GM19395 (cell line): Measurements from ENCODE around the gene R3HDM2.
"Not testable (repeated sequence)": the region's sequence is repeated elsewhere in the genome, so short reads cannot be mapped to it uniquely, and the experiment has no call there.

Experiments used
- ATAC-seq: cut with Tn5 transposase; IDR thresholded peaks from one replicate; pipeline ENCODE4 v1.9.1; 2021; ENCODE audit warnings: mild to moderate bottlenecking, moderate library complexity; ENCODE audit not compliant: unreplicated experiment

Gene R3HDM2

DNA sequence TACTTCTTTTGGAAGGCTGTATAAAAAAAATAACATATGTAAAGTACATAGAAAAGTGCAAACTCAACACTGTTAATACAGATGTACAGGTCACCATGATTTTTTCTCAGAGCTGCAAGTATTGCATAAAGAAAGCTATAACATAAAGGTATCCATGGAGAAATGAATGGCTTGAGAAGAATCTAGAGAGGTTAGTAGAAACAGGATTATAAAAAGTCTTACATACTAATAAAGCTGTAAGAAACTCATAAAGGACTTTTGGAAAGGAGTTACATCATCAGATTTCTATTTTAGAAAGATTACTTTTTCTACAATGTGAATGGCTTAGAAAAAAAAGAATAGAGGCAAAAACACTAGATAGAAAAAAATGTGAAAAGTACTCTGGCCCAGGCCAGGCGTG is 46.4 kb downstream of the R3HDM2 start:
- no peak for ATAC-seq

DNA sequence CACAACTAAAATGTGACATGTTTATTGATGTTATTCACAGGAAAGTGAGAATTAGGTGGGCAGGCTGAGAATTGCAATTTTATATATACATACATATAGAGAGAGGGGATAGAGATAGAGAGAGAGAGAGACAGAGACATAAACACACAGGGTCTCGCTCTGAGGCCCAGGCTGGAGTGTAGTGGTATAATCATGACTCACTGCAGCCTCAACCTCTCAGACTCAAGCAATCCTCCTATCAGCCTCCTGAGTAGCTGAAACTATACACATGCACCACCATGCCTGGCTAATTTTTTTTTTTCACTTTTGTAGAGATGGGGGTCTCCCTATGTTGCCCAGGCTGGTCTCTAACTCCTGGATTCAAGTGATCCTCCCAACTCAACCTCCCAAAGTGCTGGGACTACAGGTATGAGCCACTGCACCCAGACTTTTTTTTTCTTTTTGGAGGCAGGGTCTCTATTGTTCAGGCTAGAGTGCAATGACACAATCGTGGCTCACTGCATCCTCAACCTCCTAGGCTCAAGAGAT is 49.1 kb downstream of the R3HDM2 start:
- ATAC-seq, result no peak

DNA sequence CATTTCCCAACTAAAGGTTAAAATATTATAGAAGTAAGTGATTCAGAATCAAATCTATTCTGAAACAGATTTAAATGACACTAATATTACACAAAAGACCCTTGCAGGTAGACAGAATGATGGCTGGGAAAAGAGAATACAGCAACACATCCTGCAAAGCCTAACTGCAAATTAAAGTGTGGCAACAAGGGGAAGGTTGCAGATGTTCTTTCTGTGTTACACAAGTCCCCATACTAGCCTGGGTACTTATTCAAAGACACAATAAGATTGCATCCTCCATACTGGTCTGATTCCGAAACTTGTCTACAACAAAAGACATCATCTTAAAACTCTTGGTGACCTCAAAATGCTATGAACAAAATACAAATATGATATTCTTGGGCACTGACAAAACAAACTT is 50.5 kb downstream of the R3HDM2 start:
- ATAC-seq, result no peak

DNA sequence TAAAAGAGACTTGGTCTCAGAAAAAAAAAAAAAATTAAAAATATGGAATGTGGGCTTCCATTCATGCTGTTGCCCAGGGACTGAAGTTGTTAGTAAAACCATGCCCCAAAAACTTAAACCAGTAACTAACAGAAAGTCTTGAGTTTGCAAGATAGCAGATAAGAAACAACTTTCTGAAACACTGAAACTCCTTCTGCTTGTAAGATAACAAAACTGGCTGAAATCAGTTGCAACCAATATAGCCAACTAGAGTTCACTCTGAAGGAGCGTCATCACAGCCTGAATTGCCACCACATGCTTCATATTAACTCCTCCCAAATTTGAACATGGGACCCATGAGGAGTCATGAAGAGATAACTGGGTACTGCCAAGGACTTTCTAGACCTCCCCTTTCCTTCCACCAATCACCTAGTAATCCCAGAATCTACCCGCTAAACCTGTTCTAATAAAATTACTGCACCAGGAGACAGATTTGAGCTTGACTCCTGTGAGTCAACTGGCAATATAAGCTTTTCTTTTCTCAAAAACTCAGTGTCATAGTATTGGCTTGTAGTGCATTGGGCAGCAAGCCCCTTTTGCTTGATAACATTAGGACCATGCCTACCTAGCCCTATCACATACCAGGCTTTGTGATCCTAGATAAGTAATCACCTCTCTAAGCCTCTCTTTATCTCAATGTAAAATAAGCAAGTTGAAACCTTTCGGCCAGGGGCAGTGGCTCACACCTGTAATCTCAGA is 53.6 kb downstream of the R3HDM2 start:
- no peak for ATAC-seq

DNA sequence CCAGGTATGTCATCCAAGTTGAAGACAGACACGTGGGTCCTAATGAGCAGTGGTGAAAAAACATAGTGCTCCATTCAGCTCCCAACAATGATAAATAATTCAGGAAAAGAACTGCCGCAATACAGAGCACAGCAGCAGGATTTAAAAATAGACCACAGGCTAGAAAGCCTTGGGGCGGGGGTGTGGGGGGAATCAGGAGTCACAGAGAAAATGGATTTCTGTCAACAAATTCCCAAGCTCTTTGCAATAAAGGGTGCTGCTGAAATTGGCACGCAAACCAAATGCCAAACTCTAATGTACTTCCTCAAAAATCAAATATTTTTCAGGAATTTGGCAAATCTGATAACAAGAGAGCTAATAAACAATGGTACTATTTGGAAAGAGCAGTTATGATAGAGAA is 58.6 kb downstream of the R3HDM2 start:
- no peak for ATAC-seq

DNA sequence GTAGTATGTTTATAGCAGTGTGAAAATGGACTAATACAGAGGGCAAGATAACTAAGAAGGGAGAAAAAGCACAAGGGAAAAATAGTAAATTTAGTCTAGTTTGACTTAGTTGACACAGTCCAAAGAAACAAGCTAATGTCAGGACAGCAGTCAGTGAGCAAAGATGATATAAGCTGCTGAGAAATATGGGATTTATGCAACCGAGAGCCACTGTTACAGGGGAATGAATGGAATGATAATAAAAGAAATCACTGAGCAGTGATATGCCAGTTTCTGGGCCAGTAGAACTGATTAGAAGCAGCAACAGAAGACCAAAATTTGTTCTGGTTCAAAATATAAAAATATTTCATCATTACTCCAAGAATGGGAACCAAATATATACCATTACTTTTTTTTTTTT is 60.1 kb downstream of the R3HDM2 start:
- ATAC-seq, result no peak

DNA sequence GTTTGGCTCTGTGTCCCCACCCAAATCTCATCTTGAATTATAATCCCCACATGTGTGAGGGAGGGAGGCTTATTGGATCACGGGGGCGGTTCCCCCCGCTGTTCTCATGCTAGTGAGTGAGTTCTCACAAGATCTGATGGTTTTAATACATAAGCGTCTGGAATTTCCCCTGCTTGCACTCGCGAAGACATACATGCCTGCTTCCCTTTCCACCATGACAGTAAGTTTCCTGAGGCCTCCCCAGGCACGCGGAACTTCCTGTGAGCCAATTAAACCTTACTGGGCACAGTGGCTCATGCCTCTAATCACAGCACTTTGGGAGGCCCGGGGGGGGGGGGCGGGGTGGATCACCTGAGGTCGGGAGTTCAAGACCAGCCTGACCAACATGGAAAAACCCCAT is 60.8 kb downstream of the R3HDM2 start:
- ATAC-seq, result no peak

DNA sequence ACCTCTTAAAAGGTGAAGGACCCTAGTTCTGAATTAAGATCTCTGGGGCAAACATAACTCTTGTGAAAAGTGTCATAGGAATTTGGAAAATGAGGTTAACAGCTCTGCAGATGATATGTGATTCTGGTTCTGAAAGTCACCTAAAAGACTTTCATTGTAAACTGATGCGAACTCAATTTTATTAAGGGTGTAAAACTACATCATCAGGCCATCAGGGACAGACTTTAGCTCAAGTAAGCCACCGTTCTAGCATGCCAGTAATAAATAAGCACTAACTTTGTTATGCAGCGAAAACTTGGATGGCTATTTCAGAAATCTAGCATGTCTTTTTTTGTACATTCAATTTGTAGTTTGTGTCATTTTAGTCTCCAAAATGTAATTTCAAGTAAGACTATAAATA is 61.6 kb downstream of the R3HDM2 start:
- ATAC-seq, result no peak

DNA sequence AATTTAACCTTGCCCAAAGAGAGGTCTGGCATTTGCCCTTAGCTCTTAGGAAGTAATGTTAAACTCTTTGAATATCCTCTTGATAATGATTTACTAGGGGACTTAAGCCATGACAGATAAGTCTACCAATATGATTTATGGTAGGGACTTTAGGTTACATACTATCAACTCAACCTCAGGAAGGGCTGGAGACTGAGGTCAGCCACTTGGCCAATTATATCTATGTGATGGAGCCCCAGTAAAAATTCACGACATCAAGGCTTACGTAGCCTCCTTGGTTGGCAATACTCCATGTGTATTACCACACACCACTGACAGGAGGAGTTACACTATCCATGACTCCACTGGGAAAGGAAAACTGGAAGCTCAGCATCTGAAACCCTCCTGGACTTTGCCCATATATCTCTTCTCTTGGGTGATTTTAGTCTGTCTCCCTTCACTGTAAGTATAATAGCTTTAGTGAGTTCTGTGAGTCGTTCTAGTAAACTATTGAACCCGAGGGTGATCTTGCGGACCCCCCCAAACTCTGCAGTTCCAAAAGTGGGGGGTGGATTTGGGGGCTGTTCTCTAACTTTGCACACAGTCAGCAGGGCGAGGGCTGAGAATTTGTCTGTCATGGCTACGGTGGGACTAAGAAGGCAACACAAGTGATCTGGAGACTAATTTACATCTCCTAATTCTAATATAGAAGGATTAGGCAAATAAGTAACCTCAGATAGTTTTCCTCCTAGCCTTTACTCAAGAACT is 62.3 kb downstream of the R3HDM2 start:
- ATAC-seq, result no peak

DNA sequence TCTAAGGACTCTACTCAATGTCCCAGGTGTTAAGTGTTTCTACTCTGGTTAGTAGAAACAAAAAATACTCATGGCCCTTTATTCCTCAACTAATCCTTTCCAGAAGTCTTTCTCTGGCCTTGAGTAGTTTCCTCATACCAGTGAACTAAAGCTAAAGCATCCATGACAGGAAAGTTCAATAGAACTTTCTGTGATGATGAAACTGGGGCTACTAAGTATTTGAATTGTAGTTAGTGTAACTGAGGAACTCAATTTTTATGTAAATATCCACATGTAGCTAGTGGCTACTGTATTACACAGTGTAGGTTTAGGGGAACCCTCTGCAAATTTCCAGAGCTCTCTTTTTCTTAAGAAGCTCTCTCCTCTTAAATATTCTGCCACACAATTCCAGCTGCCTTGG is 63.7 kb downstream of the R3HDM2 start:
- ATAC-seq, result no peak

DNA sequence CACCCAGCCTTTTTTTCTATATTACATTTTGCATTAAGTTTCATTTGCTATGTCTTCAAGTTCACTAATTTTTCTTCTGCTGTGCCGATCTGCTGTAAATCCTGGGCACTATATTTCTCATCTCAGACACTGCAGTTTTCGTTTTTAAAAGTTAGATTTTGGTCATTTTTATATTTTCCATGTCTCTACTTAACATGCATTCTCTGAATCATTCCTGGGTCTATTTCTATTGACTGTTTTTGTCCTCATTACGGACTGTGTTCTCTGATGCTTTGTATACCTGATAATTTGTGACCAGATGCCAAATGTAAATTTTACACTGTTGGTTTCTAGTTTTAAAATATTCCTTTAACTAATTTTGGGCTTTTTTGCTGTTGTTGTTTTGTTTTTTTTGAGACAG is 64.5 kb downstream of the R3HDM2 start:
- ATAC-seq, result no peak

DNA sequence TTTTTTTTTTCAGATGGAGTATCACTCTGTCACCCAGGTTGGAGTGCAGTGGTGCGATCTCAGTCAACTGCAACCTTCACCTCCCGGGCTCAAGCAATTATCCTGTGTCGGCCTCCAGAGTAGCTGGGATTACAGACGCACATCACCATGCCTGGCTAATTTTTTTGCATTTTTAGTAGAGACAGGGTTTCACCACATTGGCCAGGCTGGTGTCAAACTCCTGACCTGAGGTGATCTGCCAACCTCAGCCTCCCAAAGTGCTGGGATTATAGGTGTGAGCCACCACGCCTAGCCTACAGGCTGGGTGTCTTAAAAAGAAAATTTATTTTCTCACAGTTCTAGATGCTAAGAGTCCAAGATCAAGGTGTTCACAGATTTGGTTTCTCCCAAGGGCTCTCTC is 66.7 kb downstream of the R3HDM2 start:
- not testable (repeated sequence) for ATAC-seq

DNA sequence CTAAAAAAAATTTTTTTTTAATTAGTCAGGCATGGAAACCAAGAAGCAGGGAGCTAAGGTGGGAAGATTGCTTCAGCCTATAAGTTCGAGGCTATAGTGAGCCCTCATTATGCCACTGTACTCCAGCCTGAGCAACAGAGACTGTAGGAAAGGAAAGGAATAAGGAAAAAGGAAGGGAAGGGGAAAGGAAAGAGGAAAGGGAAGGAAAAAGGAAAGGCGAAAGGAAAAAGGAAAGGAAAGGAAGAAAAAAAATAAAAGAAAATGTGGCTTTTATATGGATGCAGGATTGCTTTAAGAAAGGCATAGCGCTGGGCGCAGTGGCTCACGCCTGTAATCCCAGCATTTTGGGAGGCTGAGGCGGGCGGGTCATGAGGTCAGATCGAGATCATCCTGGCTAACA is 70.4 kb downstream of the R3HDM2 start:
- ATAC-seq, result no peak

DNA sequence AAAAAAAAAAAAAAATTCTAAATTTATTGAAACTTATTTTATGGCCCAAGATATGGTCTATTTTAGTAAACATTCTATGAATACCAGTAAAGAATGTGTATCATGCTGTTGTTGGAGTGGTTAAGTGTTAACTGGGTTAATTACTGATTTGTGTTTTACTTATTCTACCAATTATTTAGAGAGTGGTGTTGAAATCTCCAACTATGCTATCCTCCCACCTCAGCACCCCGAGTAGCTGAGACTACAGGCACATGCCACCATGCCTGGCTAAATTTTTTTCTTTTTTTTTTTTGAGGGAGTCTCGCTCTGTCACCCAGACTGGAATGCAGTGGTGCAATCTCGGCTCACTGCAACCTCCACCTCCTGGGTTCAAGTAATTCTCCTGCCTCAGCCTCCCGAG is 72.2 kb downstream of the R3HDM2 start:
- ATAC-seq, result no peak

DNA sequence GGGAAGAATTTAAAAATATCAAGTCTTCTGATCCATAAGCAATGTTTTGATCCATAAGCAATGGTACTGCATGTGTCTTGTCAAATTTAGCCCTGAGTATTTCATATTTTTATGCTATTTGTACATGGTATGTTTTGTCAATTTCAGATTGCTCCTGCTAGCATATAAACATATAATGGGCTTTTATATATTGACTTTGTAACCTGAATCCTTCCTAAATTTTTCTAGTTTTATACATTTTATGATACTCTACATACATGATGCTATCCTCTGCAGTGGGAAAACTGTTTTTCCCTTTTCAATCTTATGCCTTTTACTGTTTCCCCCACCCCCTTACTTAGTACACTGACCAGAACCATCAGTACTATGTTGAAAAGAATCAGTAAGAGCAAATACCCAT is 75.1 kb downstream of the R3HDM2 start:
- ATAC-seq, result no peak

DNA sequence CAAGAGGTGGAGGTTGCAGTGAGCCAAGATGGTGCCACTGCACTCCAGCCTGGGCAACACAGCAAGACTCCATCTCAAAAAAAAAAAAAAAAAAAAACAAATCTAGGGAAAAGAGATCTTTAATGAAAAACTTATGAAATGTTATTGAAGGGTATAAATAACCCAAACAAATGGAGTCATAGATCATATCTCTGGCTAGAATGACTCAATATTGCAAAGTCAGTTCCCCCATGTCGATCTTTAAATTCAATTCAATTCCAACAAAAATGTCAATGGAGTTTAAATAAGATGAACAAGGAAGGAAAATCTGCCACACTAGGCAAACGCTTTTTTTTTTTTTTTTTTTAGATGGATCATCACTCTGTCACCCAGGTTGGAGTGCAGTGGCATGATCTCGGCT is 78.7 kb downstream of the R3HDM2 start:
- ATAC-seq, result no peak

DNA sequence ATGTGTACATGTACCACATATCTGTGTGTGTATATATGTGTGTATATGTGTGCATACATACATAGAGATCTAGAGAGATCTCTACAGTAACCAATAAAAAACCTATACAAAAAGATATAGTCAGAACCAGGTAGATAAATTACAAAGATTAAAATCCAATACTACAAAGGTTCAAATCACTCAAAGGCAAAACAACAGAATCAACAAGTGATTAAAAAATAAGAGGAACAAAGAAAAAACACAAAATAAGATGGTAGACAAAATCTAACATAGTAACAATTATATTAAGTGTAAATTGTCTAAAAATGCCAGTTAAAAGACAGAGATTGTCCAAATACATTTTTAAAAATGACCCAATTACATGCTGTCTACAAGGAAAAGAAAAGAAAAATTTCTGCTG is 83.6 kb downstream of the R3HDM2 start:
- no peak for ATAC-seq

DNA sequence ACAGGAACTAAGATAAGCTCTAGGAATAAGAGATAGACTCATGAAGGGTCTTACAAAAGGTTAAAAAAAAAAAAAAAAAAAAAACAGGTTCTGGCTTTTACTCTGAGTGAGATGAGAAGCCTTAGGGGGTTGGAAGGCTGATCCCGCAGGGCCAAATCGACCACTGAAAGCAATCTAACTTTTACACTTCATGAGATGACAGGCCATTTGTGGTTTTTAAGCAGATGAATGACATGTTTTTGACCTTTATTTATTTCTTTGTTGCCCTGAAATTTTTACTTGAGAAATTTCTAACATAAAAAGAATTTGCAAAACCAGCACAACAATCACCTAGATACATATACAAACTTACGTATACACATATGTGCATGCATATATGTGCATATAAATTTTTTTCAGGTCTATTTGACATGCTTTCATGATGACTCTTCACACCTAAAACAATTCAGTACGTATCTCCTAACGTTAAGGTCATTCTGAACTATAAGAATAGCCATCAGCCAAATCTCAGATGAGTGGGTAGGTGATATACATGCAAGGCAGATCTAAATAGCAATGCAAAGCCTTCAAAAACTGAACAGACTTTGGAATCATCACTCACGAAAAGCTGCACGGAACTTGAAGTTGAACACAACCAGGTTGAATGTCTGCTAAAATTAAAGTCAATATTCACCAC is 87.0 kb downstream of the R3HDM2 start:
- ATAC-seq, result no peak

DNA sequence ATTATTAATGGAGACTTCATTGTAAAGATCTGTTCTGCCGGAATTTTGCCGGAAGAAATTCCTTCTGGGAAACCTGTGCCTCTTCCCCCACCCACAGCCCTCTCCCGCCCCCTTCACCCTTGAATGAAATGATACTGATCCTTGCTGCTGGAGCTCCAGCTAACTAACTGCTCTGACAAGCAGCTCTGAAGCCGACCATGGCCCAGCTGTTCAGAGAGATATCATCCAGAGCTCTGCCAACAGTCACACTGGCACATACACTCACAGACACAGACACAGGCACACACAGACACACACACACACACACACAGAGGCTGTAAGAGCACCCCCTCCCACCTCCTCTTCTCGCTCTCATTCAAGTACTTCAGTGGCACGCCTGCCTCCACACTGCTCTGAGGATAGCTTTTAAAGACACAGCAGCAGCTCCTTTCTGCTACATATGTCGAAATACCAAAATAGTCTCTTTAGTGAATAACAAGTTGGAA is 88.6 kb downstream of the R3HDM2 start:
- no peak for ATAC-seq

DNA sequence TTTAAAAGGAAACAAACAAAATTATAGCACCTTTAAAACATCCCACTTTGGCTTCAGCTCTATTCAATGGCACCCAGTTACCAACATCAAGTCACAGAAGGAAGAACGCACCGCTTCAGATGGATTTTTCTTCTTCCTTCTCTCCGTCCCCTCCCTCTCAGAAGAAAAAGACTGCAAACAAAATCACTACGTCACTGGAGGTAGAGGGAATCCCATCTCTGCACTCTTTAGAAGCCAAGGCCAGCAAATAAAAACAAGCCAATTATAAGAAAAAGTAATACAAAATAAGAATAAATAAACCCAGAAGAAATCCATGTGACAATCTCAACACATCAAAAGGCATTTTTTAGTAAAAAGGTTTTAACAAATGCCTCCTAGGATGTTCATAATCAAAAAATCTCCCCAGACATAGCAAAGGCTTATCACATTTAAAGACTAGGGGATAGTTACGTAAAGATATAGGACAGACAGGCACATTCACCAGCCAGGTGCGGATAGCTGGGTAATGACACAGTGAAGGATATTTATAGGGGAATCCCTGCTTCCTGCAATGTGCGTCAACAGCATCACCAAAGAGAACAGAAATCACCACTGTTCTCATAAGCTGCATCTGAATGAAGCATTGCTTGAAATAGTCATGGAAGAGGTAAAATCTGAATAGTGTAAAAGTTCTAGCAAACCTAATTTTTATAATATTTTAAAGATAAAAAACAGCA is 89.4 kb downstream of the R3HDM2 start:
- ATAC-seq, result no peak

DNA sequence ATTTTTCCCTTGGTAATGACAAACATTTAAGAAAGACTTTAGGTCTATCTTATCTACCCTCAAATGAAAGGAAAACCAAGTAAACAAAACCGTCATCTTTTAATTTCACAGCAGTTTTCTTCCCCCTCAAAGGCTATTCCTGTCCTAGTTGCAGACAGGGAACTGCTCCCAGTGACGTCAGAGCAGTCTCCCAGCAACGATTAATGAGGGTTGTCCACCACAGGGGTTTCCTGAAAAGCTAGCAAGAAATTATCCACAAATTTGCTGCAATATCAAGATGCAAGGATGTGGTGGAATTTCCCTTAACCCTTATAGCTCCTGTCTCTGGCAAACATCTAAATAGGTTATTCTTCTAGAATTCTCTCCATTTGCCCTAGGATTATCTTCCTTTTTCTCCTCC is 90.7 kb downstream of the R3HDM2 start:
- no peak for ATAC-seq
